ENCODE data around the gene TM4SF1. TPM values are rescaled to one million over a fixed set of nuclear protein-coding genes. Genes with fewer than 3 reads are reported as not detected.

TM4SF1 gene
- total and polyA plus RNA-seq, 2 donors (not counting 1 experiment from before 2014, with no cell fraction given) = not detected

DNA sequence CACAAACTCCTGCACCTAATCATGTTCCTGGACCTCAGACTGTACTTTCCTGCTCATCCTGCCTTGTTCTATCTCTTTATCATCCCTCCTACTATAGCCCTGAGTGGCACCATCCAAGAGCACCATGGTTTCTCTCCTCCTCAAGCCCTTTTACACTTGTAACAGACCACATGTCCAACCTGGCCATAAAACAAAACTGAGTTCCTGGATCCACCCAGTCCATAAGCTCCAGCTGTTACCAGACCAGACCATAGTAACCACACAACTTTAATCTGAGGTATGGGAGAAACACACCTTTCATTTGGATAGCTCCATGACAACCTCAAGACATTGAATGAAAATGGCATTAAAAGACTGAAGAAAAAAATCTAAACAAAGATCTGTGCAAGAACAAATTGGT, 53.1 kb downstream of the TM4SF1 start:
- Mint-ChIP-seq H3K4me1 (no peaks in the 10 kb centered on the region), H3K4me3 (no peak overlapping the region), H3K9me3 (ENCODE audit: insufficient read depth) (no peaks in the 10 kb centered on the region), H3K27ac (no peak overlapping the region), H3K27me3 (peaks cover 26% of the 10 kb centered on the region)
- Histone ChIP-seq H3K27ac (ENCODE audit: low read length in 2 of 2) (no peak overlapping the region), H3K36me3 (replicated peaks in 1 of 2; ENCODE audit: control extremely low read depth in 1 of 2, control insufficient read depth in 1 of 2, extremely low read depth in 1 of 2, insufficient read depth in 2 of 2, low read length in 1 of 2) (no peaks in the 10 kb centered on the region), H3K27me3 (replicated peaks in 1 of 4; ENCODE audit: control extremely low read depth in 1 of 4, control insufficient read depth in 3 of 4, insufficient read depth in 4 of 4, low read length in 3 of 4) (peaks cover 0 to 2% (median 0%) of the 10 kb centered on the region in 4 experiments), H3K79me2 (ENCODE audit: control insufficient read depth, insufficient read depth, low read length) (no peaks in the 10 kb centered on the region), H3K4me2 (replicated peaks; ENCODE audit: low read depth, low read length, poor library complexity, severe bottlenecking) (no peak overlapping the region), H3K9me3 (ENCODE audit: control extremely low read depth in 1 of 3, control insufficient read depth in 2 of 3, insufficient read depth in 1 of 3, low read length in 2 of 3) (no peaks in the 10 kb centered on the region), H2AFZ (ENCODE audit: insufficient read depth, low read depth, low read length, poor library complexity, severe bottlenecking) (no peak overlapping the region), H3K4me3 (ENCODE audit: control extremely low read depth in 1 of 5, extremely low read depth in 1 of 5, insufficient read depth in 1 of 5, low read depth in 2 of 5, low read length in 4 of 5) (no peak overlapping the region), H4K20me1 (ENCODE audit: control insufficient read depth, insufficient read depth, low read length, poor library complexity, severe bottlenecking) (no peaks in the 10 kb centered on the region), H3K4me1 (ENCODE audit: control insufficient read depth in 2 of 2, insufficient read depth in 2 of 2, low read length in 2 of 2) (no peaks in the 10 kb centered on the region), H3K9ac (ENCODE audit: low read length) (no peak overlapping the region)
- ChIA-PET CTCF (no interaction called here), POLR2A (no interaction called here)
- DNase-seq (no peak), ATAC-seq (ENCODE audit: low read depth) (no peak)
- intact Hi-C loops (cut with micrococcal nuclease) = no loop called here
- TF ChIP-seq, protein P1, sequence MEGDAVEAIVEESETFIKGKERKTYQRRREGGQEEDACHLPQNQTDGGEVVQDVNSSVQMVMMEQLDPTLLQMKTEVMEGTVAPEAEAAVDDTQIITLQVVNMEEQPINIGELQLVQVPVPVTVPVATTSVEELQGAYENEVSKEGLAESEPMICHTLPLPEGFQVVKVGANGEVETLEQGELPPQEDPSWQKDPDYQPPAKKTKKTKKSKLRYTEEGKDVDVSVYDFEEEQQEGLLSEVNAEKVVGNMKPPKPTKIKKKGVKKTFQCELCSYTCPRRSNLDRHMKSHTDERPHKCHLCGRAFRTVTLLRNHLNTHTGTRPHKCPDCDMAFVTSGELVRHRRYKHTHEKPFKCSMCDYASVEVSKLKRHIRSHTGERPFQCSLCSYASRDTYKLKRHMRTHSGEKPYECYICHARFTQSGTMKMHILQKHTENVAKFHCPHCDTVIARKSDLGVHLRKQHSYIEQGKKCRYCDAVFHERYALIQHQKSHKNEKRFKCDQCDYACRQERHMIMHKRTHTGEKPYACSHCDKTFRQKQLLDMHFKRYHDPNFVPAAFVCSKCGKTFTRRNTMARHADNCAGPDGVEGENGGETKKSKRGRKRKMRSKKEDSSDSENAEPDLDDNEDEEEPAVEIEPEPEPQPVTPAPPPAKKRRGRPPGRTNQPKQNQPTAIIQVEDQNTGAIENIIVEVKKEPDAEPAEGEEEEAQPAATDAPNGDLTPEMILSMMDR (IDR thresholded peaks at IDR 0.05) = no peak

- intact Hi-C loops (cut with micrococcal nuclease) = no loop called here
- DNase-seq (no peak), ATAC-seq (ENCODE audit: low read depth) (no peak)
- Histone ChIP-seq H3K4me3 (ENCODE audit: control extremely low read depth in 1 of 5, extremely low read depth in 1 of 5, insufficient read depth in 1 of 5, low read depth in 2 of 5, low read length in 4 of 5) (no peak overlapping the region), H3K9ac (ENCODE audit: low read length) (no peak overlapping the region), H3K27ac (ENCODE audit: low read length in 2 of 2) (no peak overlapping the region), H3K9me3 (ENCODE audit: control extremely low read depth in 1 of 3, control insufficient read depth in 2 of 3, insufficient read depth in 1 of 3, low read length in 2 of 3) (no peaks in the 10 kb centered on the region), H3K79me2 (ENCODE audit: control insufficient read depth, insufficient read depth, low read length) (no peaks in the 10 kb centered on the region), H3K36me3 (replicated peaks in 1 of 2; ENCODE audit: control extremely low read depth in 1 of 2, control insufficient read depth in 1 of 2, extremely low read depth in 1 of 2, insufficient read depth in 2 of 2, low read length in 1 of 2) (no peaks in the 10 kb centered on the region), H4K20me1 (ENCODE audit: control insufficient read depth, insufficient read depth, low read length, poor library complexity, severe bottlenecking) (no peaks in the 10 kb centered on the region), H3K27me3 (replicated peaks in 1 of 4; ENCODE audit: control extremely low read depth in 1 of 4, control insufficient read depth in 3 of 4, insufficient read depth in 4 of 4, low read length in 3 of 4) (peaks cover 0 to 2% (median 0%) of the 10 kb centered on the region in 4 experiments), H3K4me2 (replicated peaks; ENCODE audit: low read depth, low read length, poor library complexity, severe bottlenecking) (no peak overlapping the region), H3K4me1 (ENCODE audit: control insufficient read depth in 2 of 2, insufficient read depth in 2 of 2, low read length in 2 of 2) (no peaks in the 10 kb centered on the region), H2AFZ (ENCODE audit: insufficient read depth, low read depth, low read length, poor library complexity, severe bottlenecking) (no peak overlapping the region)
- peaks cover 22% of the 10 kb centered on the region for H3K27me3 Mint-ChIP-seq
- no CpG with 5 or more reads among the region's 2 CpGs for WGBS (ENCODE audit: insufficient coverage)
- TF ChIP-seq, protein P1 (IDR thresholded peaks at IDR 0.05) = no peak
- TF ChIP-seq EZH2 (IDR thresholded peaks at IDR 0.05; ENCODE audit: borderline replicate concordance, insufficient read depth, low read depth, low read length, poor library complexity, severe bottlenecking) = no peak
- H3K4me1 Mint-ChIP-seq = no peaks in the 10 kb centered on the region
- no peak overlapping the region for H3K4me3 Mint-ChIP-seq
- H3K27ac Mint-ChIP-seq = no peak overlapping the region
- H3K9me3 Mint-ChIP-seq (ENCODE audit: insufficient read depth) = no peaks in the 10 kb centered on the region
- ChIA-PET POLR2A (no interaction called here), CTCF (no interaction called here)
These were observed 55.8 kb downstream of the TM4SF1 start for GRCh38 chr3:149321640-149322039.

Measured in B cell (primary cell).